Measurements from ENCODE around the gene STXBP6.

DNA sequence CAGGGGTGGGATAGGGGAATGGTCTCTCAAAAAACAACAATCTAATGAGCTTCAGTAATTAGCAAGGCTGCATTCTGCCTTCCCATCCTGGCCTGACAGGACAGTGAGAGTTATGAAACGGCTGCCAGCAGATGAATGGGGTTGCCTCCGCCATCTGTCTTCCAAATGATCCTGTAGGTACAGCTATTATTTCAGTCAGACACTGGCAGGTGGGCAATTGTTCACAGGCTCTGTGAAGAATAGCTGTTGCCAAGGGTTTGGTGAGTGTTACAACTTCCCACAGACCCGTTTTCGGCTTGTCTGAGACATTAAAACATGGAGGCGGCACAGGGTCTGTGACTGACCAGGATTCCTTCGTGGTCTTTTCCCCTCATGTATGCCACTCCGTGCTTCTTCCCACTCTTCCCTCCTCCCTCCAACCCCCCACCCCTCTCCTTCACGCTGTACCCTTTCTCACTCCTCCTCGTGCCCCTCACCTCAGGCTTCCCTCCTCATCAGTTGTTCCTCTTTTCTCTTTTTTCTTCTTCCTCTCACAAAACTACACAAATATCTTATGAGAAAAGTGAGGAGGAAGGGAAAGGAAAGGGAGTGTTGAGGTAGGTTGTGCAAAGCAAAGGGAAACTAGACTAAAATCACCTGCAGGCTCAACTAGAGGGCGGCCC lies 255.2 kb downstream of the STXBP6 start:
- TF ChIP-seq, protein P1, sequence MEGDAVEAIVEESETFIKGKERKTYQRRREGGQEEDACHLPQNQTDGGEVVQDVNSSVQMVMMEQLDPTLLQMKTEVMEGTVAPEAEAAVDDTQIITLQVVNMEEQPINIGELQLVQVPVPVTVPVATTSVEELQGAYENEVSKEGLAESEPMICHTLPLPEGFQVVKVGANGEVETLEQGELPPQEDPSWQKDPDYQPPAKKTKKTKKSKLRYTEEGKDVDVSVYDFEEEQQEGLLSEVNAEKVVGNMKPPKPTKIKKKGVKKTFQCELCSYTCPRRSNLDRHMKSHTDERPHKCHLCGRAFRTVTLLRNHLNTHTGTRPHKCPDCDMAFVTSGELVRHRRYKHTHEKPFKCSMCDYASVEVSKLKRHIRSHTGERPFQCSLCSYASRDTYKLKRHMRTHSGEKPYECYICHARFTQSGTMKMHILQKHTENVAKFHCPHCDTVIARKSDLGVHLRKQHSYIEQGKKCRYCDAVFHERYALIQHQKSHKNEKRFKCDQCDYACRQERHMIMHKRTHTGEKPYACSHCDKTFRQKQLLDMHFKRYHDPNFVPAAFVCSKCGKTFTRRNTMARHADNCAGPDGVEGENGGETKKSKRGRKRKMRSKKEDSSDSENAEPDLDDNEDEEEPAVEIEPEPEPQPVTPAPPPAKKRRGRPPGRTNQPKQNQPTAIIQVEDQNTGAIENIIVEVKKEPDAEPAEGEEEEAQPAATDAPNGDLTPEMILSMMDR (IDR thresholded peaks at IDR 0.05; ENCODE audit: insufficient read depth, low read length), result no peak
- TF ChIP-seq GABPA (IDR thresholded peaks at IDR 0.05; ENCODE audit: low read depth), result no peak
- no peak for TF ChIP-seq POLR2AphosphoS5 (IDR thresholded peaks at IDR 0.05; ENCODE audit: low read depth)
- TF ChIP-seq SPI1 (IDR thresholded peaks at IDR 0.05; ENCODE audit: borderline replicate concordance, low read depth), result peak; percentile 13; the same call in 1 of the 2 replicates
